ENCODE measurements around the gene USP3. TPM values are rescaled to one million over a fixed set of nuclear protein-coding genes. Genes with fewer than 3 reads are reported as not detected.

The USP3 gene
- total and polyA plus RNA-seq, 2 of the 4 experiments (the other 2 are of a cell fraction): 17.3 to 52.3 TPM

DNA sequence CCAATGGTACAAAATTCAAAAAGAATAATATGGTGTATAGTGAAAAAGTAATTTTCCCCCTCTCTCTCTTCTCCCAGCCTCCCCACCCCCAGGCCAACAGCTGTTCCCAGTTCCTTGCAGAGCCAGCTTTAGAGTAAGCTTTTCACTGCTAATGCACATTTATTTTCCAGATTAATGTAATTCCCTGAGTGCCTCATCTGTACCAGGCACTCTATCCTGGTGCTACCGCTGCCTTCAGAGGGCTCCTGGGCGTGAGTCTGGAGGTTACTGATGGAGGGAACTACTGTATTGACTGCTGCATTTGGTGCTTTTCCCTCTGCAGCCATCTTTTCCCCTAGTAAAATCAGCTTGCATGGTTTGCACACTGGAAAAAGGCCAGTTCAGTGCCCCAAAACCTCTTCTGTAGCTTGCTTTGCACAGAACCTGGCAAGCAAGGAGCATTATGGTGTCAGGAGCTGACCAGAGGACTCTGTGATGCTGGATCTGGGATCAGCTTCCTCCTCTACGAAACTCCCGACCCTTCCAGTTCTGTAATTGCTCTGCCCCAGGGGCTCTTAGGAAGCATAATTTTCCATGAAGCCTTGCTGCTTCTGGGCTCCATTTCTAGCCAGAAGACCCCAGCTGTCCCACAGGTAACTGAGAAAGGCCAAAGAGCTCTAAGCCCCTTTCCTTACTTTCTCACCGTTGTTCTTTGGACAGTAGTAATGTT lies 8.5 kb upstream of the USP3 start:
- H3K4ac ChIP-seq (ENCODE audit: low read depth, low read length): no peak overlapping the region
- peaks cover 2% of the 10 kb centered on the region; the same call in 1 of the 2 replicates for H3K27me3 ChIP-seq (ENCODE audit: control insufficient read depth, insufficient read depth, low read length)
- H3K18ac ChIP-seq (ENCODE audit: low read depth, low read length): no peak overlapping the region
- peak overlapping the region; percentile 36; the same call in 1 of the 2 replicates for H2BK20ac ChIP-seq (ENCODE audit: low read depth, low read length)
- H3K27ac ChIP-seq (ENCODE audit: insufficient read depth, low read length): no peak overlapping the region
- H3K9me3 ChIP-seq (ENCODE audit: control insufficient read depth, insufficient read depth, low read length): no peaks in the 10 kb centered on the region
- intact Hi-C loops (cut with micrococcal nuclease) (no loop called here), dilution Hi-C loops (cut with HindIII; ENCODE audit: low sequenced_read_pairs, unreplicated experiment) (no loop called here), in situ Hi-C loops (cut with MboI; ENCODE audit: low sequenced_read_pairs) (no loop called here)
- H3K36me3 ChIP-seq (ENCODE audit: control insufficient read depth, insufficient read depth, low read length): no peaks in the 10 kb centered on the region
- H3K79me1 ChIP-seq (ENCODE audit: low read depth in 1 of 2, low read length in 2 of 2): no peaks in the 10 kb centered on the region; a peak in 1 of 4 replicates
- peaks cover 16% of the 10 kb centered on the region for H3K4me1 ChIP-seq (ENCODE audit: control insufficient read depth, insufficient read depth, low read length)
- DNase-seq (no peak), ATAC-seq (ENCODE audit: low read depth) (no peak)
- POLR2A ChIA-PET (ENCODE audit: unreplicated experiment): no interaction called here
- no peak overlapping the region for H3K23ac ChIP-seq (ENCODE audit: low read depth, low read length)
- H4K91ac ChIP-seq (ENCODE audit: insufficient read depth, low read depth, low read length): no peak overlapping the region
- no peak for TF ChIP-seq FOS (IDR thresholded peaks at IDR 0.05; ENCODE audit: low read depth, low read length)
- no peak overlapping the region for H2BK5ac ChIP-seq (ENCODE audit: low read depth, low read length, poor library complexity, severe bottlenecking)
- peaks cover 18% of the 10 kb centered on the region for H3K9me1 ChIP-seq (ENCODE audit: insufficient read depth, low read length)
- no peak overlapping the region for H3K56ac ChIP-seq (ENCODE audit: extremely low read depth, insufficient read depth, low read length)
- no peak overlapping the region for H3K4me2 ChIP-seq (ENCODE audit: low read depth, low read length)
- no peak overlapping the region for H2BK120ac ChIP-seq (ENCODE audit: low read depth, low read length)
- no peak overlapping the region for H3K9ac ChIP-seq (ENCODE audit: low read depth, low read length)
- H2AFZ ChIP-seq (replicated peaks; ENCODE audit: low read length, poor library complexity): no peak overlapping the region
- H3K4me3 ChIP-seq (ENCODE audit: insufficient read depth, low read depth, low read length): no peak overlapping the region
- H4K5ac ChIP-seq (ENCODE audit: low read depth, low read length): no peak overlapping the region
- no peak overlapping the region for H2AK5ac ChIP-seq (ENCODE audit: low read depth, low read length)
- H4K20me1 ChIP-seq (ENCODE audit: insufficient read depth, low read length): no peaks in the 10 kb centered on the region
- CTCF ChIA-PET: interaction anchor here (0.7 to 1.0 kb wide), 2 partner anchors 9 kb away, joined by 3 to 4 read pairs; no protein-coding TSS in a partner anchor
- no peak overlapping the region for H2BK15ac ChIP-seq (ENCODE audit: low read depth, low read length)
- H4K8ac ChIP-seq (ENCODE audit: low read depth in 2 of 2, low read length in 2 of 2): no peak overlapping the region
- H3K14ac ChIP-seq (replicated peaks; ENCODE audit: low read depth, low read length): no peak overlapping the region
- peak overlapping the region; percentile 10 for H2AK9ac ChIP-seq (replicated peaks; ENCODE audit: low read depth, low read length, poor library complexity)
- no CpG with 5 or more reads among the region's 5 CpGs for WGBS, 2 experiments (ENCODE audit: extremely low coverage in 2 of 2, insufficient read length in 1 of 2)
- BruUV-seq (replicated peaks): no TSS peak
